ENCODE data around the gene PCDHAC2.

Gene PCDHAC2, protein sequence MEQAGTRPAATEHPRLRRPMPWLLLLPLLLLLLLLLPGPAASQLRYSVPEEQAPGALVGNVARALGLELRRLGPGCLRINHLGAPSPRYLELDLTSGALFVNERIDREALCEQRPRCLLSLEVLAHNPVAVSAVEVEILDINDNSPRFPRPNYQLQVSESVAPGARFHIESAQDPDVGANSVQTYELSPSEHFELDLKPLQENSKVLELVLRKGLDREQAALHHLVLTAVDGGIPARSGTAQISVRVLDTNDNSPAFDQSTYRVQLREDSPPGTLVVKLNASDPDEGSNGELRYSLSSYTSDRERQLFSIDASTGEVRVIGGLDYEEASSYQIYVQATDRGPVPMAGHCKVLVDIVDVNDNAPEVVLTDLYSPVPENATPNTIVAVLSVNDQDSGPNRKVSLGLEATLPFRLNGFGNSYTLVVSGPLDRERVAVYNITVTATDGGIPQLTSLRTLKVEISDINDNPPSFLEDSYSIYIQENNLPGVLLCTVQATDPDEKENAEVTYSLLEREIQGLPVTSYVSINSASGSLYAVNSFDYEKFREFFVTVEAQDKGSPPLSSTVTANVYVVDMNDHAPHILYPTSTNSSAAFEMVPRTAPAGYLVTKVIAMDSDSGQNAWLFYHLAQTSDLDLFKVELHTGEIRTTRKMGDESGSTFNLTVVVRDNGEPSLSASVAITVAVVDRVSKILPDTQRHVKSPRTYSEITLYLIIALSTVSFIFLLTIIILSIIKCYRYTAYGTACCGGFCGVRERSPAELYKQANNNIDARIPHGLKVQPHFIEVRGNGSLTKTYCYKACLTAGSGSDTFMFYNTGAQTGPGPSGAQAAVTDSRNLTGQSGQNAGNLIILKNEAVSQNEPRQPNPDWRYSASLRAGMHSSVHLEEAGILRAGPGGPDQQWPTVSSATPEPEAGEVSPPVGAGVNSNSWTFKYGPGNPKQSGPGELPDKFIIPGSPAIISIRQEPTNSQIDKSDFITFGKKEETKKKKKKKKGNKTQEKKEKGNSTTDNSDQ

DNA sequence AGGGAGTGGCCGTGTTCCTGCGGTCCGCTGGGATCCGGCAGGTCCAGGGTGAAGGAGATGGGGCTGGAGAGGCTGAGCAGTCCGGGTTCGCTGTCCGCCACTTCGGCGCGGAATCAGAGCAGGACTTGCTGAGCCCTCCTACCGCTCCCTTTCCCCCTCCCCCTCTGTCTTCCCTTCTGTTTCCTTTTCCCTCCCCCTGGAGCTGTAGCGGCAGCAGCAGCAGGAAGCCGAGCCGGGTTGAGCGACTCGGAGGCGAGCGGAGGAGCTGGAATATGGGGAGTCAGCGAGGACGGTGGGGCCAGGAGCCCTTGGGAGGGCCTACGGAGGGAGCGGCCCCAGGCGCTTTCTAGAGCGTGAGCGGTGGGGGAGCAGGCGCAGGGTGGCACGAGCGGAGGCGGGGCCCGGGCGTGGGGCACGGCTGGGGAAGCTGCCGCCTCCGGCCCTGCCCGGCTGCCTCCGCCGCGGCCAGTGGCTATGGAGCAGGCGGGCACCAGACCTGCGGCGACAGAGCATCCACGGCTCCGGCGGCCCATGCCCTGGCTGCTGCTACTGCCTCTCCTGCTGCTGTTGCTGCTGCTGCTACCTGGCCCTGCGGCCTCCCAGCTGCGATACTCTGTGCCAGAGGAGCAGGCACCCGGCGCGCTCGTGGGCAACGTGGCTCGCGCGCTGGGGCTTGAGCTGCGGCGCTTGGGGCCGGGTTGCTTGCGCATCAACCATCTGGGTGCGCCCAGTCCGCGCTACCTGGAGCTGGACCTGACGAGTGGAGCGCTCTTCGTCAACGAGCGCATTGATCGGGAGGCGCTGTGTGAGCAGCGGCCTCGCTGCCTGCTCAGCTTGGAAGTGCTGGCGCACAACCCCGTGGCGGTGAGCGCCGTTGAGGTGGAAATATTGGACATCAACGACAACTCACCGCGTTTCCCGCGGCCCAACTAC, at the start of gene PCDHAC2:
TSS of gene PCDHAC2 (plus strand) at position 184 of the 933 bp plus-strand sequence. CDS start at position 475, 291 bp downstream.
- DNase-seq: no peak
- no peak for ATAC-seq

DNA sequence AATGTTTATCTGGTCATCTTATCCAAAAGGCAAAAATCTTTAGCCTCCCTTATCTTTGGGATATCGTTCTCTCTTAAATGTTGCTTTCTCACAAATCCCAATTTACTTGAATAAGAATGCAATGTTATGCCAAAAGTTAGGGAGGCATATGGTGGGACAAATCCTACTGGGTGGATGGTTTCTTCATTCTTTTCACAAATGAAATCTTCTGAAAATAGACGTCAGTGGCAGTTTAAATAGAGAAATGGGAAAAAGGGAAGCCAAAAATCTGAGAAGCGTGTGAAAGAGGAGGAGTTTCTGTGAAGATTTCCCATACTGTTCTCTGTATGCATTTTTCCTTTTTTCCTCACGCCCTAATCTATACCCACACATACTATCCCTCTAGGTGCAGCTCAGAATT, 42.7 kb upstream of the PCDHAC2 start:
- ATAC-seq: no peak

DNA sequence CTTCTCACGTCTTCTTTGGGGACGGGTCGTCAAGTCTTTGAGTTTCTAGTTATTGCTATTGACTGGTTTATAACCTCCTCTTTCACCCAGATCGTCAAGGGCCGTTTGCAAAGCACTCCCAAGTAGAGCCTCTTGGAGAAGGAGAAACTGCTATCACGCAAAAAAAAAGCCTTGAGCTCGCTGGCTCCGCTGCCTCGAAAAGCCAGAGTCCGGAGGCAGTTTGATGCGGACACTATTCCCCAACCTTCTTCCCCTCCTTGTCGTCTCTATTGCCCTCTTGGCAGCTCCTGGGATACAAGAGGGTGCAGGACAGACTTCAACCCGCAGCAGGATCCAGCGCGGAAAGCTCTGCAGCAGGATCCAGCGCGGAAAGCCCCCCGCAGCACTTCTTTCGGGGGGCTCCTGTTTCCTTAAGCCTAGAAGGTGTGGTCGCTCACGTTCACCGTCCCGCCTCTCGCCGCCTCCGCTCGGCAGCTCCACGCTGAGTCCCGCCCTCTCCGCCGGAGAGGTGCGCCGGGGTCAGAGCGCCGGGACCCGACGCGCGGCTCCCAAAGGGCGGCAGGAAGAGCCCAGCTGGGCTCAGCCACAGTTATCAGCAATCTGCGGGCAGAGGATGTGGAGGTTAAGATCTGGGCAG, 40.4 kb upstream of the PCDHAC2 start, which contains the start of gene PCDHAC1:
TSS of gene PCDHAC1 (plus strand) at position 494 of the 637 bp plus-strand sequence. CDS start 594 bp downstream, outside the sequence.
- no peak for DNase-seq
- ATAC-seq: peak; percentile 28

More for the DNA sequence above, 42.7 kb upstream of the PCDHAC2 start:
- DNase-seq: no peak

DNA sequence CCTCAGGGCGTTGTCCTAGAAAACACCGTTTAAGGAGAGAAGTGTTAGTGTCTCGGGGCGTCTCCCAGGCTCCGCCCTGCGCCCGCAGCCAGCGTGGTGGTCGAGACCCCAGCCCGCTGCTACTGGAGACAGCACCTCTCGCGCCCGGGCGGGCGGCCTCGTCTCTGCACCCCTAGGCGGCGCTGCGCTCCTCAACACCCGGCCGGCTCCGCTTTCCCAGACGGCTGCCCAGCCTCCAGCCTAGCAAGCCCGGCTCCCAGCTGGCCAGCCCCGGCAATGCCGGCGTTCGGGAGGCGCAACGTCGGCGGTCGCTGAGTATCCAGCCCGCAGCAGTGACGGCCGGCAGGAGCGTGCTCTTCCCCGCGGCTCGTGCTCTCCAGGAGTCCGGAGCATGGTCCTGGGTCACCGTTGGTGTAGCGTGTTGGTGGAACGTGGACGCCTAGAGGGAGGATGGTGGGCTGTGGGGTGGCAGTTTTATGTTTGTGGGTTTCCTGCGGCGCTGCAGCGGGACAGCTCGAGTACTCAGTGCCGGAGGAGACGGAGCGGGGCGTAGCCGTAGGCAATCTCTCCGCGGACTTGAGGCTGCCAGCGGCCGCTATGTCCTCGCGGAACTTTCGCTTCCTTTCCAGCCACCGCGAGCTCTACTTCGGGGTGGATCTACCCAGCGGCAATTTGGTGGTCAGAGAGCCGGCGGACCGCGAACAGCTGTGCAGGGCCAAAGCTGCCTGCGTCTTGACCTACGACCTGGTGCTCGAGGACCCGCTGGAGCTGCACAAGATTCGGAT, 39.6 kb upstream of the PCDHAC2 start:
- DNase-seq (peak; percentile 44), ATAC-seq (peak; percentile 40)

DNA sequence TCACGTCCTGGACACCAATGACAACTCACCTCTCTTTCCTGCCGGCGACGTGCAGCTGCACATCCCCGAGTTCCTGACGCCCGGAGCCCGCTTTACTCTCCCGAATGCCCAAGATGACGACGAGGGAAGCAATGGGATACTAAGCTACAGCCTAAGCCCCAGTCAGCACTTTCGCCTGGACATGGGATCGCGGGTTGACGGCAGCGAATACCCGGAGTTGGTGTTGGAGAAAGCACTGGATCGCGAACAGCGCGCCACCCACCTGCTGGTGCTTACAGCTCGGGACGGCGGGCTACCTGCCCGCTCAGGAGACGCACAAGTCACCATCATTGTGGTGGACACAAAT, 39.1 kb upstream of the PCDHAC2 start:
- ATAC-seq: no peak

DNA sequence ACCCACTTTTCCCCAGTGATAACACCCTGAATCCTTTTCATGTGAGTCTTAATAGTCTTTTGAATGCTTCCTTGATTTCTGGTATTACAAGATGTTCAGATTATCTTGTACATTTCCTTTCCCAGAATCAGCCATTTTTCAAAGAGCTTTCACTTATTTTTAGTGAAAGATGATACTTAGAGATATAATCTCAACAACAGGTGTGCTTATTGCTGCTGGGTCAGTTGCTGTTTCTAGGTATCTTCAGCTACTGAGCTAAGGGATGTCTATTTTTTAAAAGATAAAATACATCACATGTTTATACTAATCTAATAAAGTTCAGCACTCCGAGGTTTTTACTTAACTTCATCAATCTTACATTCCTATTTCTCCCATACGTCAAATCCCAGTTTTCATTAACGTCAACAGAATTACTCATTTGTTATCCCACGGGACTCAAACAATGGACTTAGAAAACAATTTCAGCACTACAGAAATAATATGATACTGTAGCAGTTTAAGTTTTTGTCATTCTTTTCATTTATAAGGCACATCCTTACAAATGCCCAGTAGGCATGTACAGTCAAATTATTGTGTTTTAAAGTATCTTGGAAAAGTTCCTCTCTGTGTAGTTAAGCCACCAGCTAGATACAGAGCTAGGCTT, 31.2 kb upstream of the PCDHAC2 start:
- DNase-seq (no peak), ATAC-seq (no peak)

More for the DNA sequence above, 39.1 kb upstream of the PCDHAC2 start:
- no peak for DNase-seq

DNA sequence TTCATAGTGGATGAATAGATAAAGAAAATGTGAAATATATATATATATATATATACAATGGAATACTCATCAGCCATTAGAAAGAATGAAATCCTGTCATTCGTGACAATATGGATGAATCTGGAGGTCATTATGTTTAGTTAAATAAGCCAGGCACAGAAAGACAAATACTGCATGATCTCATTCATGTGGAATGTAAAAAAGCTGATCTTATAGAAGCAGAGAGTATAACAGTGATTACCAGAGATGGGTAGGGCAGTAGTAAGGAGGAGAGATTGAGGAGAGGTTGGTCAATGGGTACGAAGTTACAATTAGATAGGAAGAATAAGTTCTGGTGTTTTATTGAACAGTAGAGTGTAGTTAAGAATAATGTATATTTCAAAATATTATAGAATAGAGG, 19.7 kb upstream of the PCDHAC2 start:
- DNase-seq (no peak), ATAC-seq (no peak)

DNA sequence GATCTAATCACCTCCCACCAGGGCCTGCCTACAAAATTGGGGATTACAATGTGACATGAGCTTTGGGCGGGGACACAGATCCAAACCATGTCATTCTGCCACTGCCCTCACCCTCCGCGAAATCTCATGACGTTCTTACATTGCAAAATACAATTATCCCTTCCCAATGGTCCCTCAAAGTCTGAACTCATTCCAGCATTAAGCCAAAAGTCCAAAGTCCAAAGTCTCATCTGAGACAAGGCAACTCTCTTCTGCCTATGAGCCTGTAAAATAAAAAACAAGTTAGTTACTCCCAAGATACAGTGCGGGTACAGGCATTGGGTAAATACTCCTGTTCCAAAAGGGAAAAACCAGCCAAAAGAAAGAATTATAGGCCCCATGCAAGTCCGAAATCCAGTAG, 14.6 kb upstream of the PCDHAC2 start:
- DNase-seq (no peak), ATAC-seq (no peak)

DNA sequence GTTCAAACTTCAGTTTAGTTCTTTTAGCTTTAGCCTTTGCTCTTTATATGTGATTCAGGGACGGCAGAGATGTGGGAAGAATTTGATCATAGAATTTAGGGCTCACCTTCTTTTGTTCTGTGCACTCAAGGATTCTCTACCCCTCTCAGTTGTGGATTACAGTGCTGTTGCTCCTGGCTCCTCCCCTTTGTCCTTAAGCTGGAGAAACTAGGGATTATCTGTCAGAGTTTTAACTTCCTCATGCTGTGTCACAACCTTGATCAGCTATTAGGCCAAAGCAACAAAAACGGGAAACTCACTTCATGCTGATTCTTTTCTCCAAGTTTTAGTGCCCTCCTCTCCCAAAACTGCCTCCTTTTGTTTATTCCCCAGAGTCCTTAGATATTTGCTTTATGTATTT, 13.0 kb upstream of the PCDHAC2 start:
- DNase-seq (no peak), ATAC-seq (no peak)

DNA sequence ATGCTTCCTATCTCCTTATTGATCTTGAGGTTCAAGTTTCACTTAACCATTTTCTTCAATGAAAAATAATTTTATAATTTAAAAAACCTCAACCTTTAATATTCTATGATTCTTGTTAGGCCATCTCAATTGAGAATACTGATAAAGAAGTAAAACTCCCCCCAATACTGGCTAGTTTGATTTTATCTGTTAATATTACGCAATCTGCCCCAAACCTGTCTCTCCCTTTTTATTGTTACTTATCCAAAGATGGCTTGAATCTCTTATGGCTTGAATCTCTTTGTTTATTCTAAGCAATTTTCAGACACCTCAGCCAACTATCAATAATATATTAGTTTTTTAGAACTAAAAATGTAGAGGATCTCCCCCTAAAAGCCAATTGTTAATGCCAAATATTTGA, 4.1 kb upstream of the PCDHAC2 start:
- no peak for DNase-seq
- ATAC-seq: no peak

DNA sequence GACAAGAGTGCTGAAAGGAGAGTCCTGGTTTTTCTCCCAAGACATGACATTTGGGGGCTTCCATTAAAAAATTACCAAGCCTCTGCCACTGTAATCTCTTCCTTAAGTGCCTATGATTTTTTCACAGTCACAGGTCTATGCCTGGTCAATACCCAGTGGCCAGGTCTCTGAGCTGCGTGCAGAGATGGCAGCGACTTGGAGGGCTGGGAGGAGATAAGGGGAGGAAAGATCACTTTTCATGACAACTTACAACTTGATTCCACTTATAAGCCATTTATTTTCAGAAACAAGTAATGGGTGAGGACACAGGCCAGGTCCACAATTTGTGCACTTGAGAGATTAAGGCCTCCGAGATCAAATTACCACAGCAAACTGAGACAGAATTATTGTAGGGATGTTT, 1.9 kb upstream of the PCDHAC2 start:
- ATAC-seq: no peak
- DNase-seq: no peak

DNA sequence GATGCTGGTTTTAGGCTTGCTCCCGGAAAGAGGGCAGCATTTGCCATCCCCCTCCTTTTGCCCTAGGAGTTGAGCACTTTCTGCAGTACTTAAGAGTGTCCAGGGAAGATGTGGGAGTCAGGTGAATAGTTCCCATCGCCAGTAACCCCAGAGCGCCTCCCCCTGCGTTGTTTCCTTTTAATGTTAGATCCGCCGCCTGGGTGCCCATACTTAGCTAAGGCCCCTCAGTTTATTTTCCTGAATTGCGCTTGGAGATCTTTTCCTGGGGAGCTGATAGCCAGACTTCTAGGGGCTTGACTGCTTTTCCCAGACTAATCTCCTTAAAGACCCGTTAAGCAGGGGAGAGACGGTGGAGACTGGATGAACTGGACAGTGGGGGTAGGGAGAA, 377 bp upstream of the PCDHAC2 start:
- no peak for ATAC-seq
- no peak for DNase-seq

DNA sequence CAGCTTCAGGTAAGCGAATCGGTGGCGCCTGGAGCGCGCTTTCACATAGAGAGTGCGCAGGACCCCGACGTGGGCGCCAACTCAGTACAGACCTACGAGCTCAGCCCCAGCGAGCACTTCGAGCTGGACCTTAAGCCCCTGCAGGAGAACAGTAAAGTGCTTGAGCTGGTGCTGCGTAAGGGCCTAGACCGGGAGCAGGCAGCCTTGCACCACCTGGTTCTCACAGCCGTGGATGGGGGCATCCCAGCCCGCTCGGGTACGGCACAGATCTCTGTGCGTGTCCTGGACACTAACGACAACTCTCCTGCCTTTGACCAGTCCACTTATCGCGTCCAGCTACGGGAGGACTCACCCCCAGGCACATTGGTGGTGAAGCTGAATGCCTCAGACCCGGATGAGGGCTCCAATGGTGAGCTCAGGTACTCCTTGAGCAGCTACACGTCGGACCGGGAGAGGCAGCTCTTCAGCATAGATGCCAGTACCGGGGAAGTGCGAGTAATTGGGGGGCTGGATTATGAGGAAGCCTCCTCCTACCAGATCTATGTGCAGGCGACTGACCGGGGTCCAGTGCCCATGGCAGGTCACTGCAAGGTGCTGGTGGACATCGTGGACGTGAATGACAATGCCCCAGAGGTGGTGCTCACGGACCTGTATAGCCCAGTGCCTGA, 1.1 kb downstream of the PCDHAC2 start:
- ATAC-seq (no peak), DNase-seq (no peak)

DNA sequence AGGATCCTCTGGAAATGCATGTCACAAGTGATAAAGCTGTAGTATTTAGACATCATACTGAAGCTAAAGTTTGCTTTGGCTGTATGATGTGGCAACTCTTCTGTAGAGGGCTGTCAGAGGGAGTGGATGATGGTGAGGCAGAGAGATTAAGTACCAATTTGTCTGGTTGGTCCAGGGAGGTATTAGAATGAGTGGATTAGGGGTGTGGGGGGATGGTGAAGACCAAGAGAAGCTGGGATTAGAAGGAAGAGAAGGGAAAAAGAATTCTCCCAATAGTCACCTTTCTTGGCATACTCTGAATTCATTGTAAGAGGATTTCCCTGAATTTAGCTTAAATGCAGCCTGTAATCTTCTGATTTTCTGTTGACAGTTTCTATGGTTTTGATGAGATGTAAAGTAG, 3.6 kb downstream of the PCDHAC2 start:
- no peak for DNase-seq
- no peak for ATAC-seq

DNA sequence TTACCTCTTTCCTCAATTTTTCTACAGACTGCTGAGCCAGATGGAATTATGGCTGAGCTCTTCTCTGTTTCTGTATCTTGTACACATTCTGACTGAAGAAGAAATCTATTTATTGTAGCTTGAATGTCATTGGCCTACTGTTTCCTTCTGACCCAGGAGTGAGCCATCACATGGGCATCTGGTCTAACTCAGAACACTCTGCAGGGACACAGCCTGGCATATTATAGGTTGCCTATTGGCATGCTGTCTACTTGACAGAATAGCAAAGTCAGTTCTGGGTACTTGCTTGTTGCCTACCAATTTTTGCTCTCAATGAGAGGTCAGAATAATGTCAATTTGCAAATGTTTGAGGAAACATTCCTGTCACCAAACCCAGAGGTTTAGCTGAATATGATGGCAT, 7.3 kb downstream of the PCDHAC2 start:
- DNase-seq (no peak), ATAC-seq (no peak)

DNA sequence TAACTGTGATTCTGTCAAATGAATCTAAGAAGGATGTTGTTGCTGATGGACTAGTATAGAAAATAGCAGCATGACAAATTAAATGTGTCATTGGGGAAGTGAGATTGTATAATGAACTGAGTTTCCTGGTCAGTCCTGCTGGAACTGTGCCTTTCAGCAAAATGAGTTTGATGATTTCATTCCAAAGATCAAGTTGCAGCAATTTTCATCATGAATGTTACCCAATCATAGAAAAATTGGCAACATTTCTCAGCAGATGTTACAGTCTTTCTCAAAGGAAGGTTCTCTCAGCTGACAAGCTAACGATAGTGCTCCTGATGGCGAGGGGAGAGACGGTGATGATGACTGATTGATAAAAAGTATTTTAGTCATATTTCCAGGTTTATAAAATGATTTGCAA, 10.7 kb downstream of the PCDHAC2 start:
- no peak for DNase-seq
- ATAC-seq: no peak

DNA sequence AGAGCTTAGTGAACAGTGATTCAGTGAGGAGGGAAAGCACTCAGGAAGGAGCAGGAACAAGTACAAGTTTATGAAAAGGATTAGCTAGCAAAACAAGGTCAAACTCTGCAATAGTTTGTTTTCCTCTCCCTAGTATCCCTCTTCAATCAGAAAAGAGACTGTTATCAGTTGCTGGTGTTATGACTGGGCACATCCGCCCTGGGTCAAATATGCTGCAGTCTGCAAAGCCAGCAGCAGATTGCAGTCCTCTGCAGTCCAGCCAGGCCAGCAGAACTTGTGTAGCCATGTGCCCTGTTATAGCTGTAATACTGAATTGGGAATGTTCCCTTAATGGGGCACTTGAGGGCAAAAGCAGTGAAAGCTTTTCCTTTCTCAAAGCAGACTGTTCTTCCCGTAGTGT, 12.0 kb downstream of the PCDHAC2 start:
- ATAC-seq (no peak), DNase-seq (no peak)

DNA sequence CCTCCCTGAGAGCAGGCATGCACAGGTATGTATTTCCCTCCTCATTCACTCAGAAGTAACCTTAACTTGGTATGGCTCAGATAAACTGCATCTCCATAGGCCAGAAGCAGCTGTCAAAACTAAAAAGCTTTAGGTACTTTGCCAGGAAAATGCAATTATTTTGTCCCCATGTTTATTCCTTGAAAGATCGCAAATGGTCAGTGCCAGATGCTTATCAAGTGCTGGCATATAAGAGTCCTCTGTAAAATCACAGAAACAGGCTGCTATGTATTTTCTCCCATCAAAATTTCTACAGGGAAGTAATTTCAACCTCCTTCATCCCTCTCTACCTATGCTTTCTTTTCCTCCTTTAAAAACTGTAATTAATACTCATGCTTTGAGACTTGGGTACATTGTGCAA, 12.7 kb downstream of the PCDHAC2 start:
- DNase-seq (no peak), ATAC-seq (no peak)

DNA sequence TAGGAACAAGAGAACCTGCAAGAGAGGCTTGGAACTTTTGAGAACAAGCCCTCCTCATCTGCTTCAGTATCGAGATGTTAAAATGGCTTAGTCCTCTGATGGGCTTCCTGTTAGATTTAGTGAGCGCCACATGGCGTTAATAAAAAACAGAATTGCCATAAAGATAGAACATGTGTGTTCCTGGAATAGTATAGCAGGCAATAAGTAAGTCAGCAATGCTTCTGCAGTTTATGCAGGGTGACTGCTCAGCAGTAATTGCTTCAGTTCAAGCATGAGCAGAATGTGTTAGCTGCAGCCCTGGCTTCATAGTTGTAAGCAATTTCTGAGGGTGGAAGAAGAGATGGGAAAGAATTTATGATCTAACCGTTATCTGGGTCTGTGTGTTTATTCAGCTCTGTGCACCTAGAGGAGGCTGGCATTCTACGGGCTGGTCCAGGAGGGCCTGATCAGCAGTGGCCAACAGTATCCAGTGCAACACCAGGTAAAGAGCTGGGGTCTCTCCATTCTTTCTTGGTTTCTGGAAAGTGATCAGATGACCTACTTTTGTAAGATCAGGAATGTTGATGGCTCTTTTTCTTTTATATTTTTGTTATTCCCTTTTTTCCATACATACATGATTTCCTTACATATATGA, 15.9 kb downstream of the PCDHAC2 start:
- ATAC-seq (no peak), DNase-seq (no peak)
